HG03565 (cell line): ENCODE data around the gene CACYBP.
"Not testable (repeated sequence)": the region's sequence is repeated elsewhere in the genome, so short reads cannot be mapped to it uniquely, and the experiment has no call there.

ENCODE experiments used
- ATAC-seq: cut with Tn5 transposase; IDR thresholded peaks from one replicate; pipeline ENCODE4 v1.9.1; 2021; ENCODE audit warnings: mild to moderate bottlenecking, moderate library complexity; ENCODE audit not compliant: unreplicated experiment

Gene CACYBP

DNA sequence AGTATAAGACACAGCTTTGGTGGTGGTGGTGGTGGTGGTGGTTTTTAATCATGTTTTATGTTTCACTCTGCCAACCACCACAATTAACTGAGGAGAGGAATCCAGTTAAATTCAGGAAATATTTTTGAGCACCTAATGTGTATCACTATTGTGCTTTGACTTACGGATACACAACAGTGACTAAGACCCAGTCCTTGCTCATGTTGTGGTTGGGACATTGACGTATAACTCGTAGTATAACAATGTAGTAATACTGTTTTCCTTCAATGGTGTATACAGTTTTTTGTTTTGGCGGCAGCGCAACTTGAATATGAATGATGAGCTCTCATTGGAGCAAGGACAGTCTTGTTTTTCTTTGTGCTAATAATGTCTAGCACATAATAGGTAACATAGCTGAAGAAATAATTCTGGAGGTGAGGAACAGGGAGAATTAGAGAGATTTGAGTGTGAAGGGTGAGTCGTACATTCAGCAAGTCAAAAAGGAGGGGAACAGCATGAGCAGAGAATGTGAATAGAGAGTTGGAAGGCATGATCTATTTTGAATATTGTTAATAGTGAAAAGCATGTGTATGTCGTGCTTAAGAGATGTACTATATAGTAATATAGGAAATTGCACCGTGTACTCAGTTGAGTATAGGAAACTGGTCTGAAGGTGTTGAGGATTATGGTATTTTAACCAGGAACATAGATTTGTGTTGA is 5.5 kb downstream of the CACYBP start:
- ATAC-seq = no peak

- ATAC-seq = no peak
Observed at GRCh38 chr1:175009532-175009931, 9.8 kb downstream of the CACYBP start.

GRCh38 chr1:175013445-175013844 is 13.7 kb downstream of the CACYBP start:
- no peak for ATAC-seq

- no peak for ATAC-seq
Observed at GRCh38 chr1:175015243-175015642, 15.5 kb downstream of the CACYBP start.

- no peak for ATAC-seq
Observed at GRCh38 chr1:175019524-175019923, 19.8 kb downstream of the CACYBP start.

GRCh38 chr1:175023043-175023921 is 23.5 kb downstream of the CACYBP start, which contains the start of gene MRPS14:
Gene MRPS14 (minus strand): TSS chr1:175023425. CDS start chr1:175023408, 17 bp downstream.
- ATAC-seq = peak; percentile 89

- ATAC-seq = not testable (repeated sequence)
Observed at GRCh38 chr1:175023922-175024242, 24.1 kb downstream of the CACYBP start.

DNA sequence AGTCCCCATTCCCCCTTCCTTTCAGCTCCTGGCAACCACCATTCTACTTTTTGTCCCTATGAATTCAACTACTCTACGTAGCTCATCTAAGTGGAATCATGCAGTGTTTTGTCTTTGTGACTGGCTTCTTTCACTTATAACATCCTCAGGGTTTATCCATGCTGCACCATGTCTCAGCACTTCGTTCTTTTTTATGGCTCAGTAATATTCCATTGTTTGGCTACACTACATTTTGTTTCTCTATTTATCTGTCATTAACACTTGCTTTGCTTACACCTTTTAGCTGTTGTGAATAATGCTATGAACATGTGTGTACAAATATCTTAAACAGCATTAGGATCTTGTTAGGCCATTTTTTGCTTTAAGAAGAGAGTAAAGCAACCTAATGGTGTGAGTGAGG is 25.0 kb downstream of the CACYBP start:
- no peak for ATAC-seq

DNA sequence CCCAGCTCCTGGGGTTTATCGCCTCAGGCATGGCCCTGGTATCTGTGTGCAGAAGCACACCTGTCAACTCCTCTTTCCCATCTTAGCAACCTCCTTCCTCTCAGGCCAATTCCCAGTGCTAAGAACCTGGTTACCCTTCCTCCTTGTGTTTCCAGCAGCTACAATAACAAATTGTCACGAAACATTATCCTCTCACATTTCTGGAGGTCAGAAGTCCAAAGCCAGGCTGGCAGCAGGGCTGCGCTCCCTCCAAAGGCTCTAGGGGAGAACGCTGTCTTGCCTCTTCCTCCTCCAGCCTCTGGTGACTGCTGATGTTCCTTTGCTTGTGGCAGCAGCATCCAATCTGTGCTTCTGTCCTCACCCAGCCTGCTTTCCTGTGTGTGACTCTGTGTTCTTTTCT is 34.2 kb downstream of the CACYBP start:
- ATAC-seq = no peak

DNA sequence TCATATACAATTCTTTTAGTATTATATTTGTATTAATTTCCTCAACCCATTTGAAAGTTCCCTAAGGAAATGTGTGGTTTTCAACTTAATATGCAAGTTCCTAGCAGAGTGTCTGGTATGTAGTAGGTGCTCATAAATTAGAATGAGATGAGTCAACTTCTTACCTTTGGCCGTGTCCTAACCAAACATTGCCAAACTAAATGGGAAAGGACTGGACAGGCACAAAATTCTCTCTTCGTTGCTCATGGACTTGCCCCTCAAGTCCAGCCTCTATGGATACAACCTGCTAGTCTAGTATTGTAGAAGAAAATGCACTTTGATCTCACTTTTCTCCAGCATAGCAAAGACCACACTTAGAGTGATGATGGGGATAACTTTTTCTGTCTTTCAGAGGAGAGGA is 35.0 kb downstream of the CACYBP start:
- ATAC-seq = no peak

GRCh38 chr1:175035865-175036264 is 36.1 kb downstream of the CACYBP start:
- ATAC-seq = no peak

DNA sequence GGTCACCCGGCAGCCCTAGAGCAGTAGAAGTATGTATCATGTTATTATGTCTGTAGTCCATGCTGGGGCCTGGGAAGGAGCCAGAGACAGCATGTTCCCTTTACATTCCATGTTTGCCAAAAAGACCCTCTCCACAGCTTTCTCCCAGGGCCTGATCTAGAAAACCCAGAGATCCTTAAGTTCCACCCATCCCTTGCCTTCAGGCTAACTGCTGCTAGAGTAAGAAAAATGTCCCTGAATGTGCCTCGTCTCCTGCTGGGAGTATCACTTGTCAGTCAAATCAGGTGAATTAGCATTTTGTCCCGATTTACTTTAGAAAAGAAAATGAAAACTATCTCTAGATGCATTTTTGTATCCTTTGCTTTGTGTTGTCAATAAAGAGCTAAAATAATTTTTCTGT is 36.7 kb downstream of the CACYBP start:
- ATAC-seq = no peak

- no peak for ATAC-seq
Observed at GRCh38 chr1:175037416-175037815, 37.7 kb downstream of the CACYBP start.

GRCh38 chr1:175040324-175040879 is 40.7 kb downstream of the CACYBP start:
- no peak for ATAC-seq

DNA sequence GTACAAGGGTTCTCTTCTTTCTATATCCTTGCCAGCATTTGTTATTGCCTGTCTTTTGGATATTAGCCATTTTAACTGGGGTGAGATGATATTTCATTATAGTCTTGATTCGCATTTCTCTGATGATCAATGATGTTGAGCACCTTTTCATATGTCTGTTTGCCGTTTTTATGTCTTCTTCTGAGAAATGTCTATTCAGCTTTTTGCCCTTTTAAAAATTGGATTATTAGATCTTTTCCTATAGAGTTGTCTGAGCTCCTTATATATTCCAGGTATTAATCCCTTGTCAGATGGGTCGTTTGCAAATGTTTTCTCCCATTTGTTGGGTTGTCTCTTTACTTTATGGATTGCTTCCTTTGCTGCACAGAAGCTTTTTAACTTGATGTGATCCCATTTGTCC is 42.9 kb downstream of the CACYBP start:
- ATAC-seq = no peak

DNA sequence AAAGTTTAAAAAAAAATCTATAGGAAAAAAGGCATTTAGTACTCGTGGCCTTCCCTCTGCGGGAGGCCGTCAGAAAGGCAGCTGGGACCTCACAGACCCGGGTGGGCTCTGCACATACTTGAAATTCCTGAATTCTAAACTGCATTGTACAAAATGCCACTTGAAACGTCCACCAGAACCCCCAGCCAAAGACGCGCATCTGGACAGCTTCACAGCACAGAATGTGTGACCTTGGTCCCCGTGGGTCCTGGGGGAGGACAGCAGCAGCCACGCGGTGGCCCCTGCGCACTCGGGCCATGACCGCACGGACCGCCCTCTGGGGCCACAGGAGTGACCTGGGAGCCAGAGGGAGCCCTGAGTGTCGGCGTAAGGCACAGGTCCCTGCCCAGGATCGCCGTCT is 44.1 kb downstream of the CACYBP start:
- no peak for ATAC-seq

GRCh38 chr1:175044591-175044990 is 44.8 kb downstream of the CACYBP start:
- ATAC-seq = not testable (repeated sequence)

DNA sequence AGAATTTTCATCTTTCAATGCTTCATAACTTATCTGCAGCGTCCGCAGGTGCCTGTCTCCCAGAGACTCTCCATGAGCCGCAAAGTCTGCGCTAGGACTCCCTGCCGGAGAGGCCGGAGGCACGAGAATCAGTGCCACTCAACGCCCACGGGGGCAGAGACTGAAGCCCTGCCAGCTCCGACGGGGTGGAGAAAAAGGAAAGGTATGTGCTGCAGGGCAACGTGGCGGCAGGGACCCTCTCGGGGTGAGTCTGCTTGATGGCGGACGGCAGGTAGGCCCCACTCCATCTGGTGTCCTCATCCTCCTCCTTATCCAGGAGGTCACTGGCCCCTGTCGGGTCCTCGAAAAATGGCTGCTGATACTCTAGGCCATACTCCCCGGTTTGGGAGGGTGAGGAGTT is 45.4 kb downstream of the CACYBP start:
- ATAC-seq = no peak

DNA sequence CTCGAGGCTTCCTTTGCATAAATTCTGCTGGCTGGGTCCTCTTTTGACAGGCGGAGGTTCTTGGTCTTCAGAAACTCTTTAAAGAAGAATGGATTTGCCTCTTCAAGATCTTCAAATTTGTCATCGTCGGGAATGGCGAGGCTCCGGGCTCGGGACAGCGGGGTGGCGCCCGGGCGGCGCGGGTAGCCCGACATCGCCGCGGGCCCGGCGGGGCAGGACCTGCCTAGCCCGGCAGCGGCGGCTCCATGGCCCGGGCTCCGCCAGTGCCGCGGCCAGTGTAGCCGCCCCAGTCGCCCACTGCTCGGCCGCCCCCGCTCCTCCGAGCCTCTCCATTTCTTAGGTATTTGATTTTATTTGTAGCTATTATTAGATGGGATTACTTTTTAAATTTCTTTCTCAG is 45.8 kb downstream of the CACYBP start:
- no peak for ATAC-seq

DNA sequence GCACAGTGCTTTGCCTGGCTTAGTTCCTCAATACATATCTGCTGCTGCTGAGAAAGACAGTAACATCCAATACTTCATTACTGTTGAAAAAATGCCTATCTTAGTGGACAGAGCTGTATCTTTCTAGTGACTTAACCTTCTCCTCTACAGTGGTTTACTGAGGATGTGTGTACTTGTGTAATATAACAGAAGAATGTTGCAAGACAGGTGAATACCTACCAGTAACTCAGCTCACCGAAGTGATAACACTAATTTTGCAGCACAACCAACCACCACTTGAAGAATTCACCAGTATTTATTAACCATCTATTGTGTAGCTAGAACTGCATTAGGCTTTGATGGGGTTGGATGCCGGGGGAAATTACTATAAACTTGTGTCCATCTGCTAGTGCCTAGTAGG is 51.2 kb downstream of the CACYBP start:
- ATAC-seq = no peak

GRCh38 chr1:175054736-175055135 is 55.0 kb downstream of the CACYBP start:
- no peak for ATAC-seq
